Uterus (tissue), 4 donors: ENCODE measurements around the gene STRA6. TPM values are rescaled to one million over a fixed set of nuclear protein-coding genes. Genes with fewer than 3 reads are reported as not detected.

ENCODE experiments used
- DNase-seq, 2 donors: peaks; one replicate each; pipeline ENCODE4 v3.0.0-alpha.2; 2019 to 2020
- H3K27ac ChIP-seq, 2 donors: fragments of 200-600 bp; sonication (generic); 1 replicate in 1 of 2; 2 replicates in 1 of 2; pipeline ENCODE4 v1.5.1; 2016 to 2018
- H3K27me3 ChIP-seq, 2 donors: fragments of 200-600 bp; sonication (generic); one replicate each; pipeline ENCODE4 v1.5.1; 2018 to 2019; ENCODE audit warnings: control low read depth in 1 of 2
- H3K36me3 ChIP-seq, 2 donors: fragments of 200-600 bp; sonication (generic); one replicate each; pipeline ENCODE4 v1.5.1; 2019; ENCODE audit warnings: control low read depth in 1 of 2
- H3K4me1 ChIP-seq, 2 donors: fragments of 200-600 bp; sonication (generic); one replicate each; pipeline ENCODE4 v1.5.1; 2018 to 2019; ENCODE audit warnings: control low read depth in 1 of 2
- H3K4me3 ChIP-seq, 2 donors: fragments of 200-600 bp; sonication (generic); 1 replicate in 1 of 2; 2 replicates in 1 of 2; pipeline ENCODE4 v1.5.1; 2018 to 2019; ENCODE audit warnings: mild to moderate bottlenecking in 1 of 2
- H3K9me3 ChIP-seq, 2 donors: fragments of 200-600 bp; sonication (generic); one replicate each; pipeline ENCODE4 v1.5.1; 2019; ENCODE audit warnings: control low read depth in 1 of 2
- CTCF ChIP-seq, 4 experiments: fragments of 200-600 bp in 2 of 4; fragments of 450-650 bp in 2 of 4; sonication (generic) in 2 of 4; IDR thresholded peaks; one replicate each; pipeline ENCODE4 v1.5.1; 2016 to 2019; ENCODE audit warnings: antibody characterized with exemption in 4 of 4, mild to moderate bottlenecking in 2 of 4, moderate library complexity in 1 of 4
- POLR2A ChIP-seq, 2 donors: fragments of 450-650 bp; IDR thresholded peaks; one replicate each; pipeline ENCODE4 v1.6.1; 2016; ENCODE audit warnings: antibody characterized with exemption in 2 of 2, mild to moderate bottlenecking in 1 of 2, moderate library complexity in 1 of 2
- intact Hi-C: fragments of 100-400 bp; cut with DNase I; formaldehyde crosslinking; loops from one replicate; pipeline ENCODE4 v1.15.1; 2023; ENCODE audit warnings: low total_unique reads
- total RNA-seq, 4 donors: library from RNA; depleted of rRNA in 3 of 4; stranded (reverse); fragments of >200 nt in 3 of 4; gene quantifications; one replicate each; pipeline versions ENCODE4 v1.1.0 to v1.2.4, GENCODE V29; 2014 to 2023
- donor health status: DM: yes; HTN: yes; CAD: no.

STRA6 gene
- total RNA-seq, 4 donors from 2014 or later, result 0.26 to 62.6 (median 11.6) TPM; not detected in 1

- intact Hi-C loops, result no loop called here
- peak within 1 kb of the TSS; percentile 42 to 48 for H3K4me3 ChIP-seq
- H3K27ac ChIP-seq, result peak within 1 kb of the TSS; percentile 94 to 97
- H3K4me1 ChIP-seq, result peaks cover 27 to 40% of the 10 kb centered on the region in 2 donors
- DNase-seq, result peak; percentile 74 to 84
- no peaks in the 10 kb centered on the region for H3K9me3 ChIP-seq
- no peaks in the 10 kb centered on the region for H3K36me3 ChIP-seq
- TF ChIP-seq CTCF (IDR thresholded peaks at IDR 0.05) (no peak), POLR2A (IDR thresholded peaks at IDR 0.05) (peak in 1 of 2 donors; percentile 55)
- no peaks in the 10 kb centered on the region for H3K27me3 ChIP-seq
Measured at GRCh38 chr15:74173380-74174218, 29.0 kb downstream of the STRA6 start, which contains the start of gene ISLR. ISLR (plus strand) TSS chr15:74173710; CDS start chr15:74174859, 1,149 bp downstream.

- Histone ChIP-seq H3K27me3 (no peaks in the 10 kb centered on the region), H3K4me3 (peak overlapping the region; percentile 42 to 48), H3K27ac (peak overlapping the region; percentile 94 to 97), H3K36me3 (no peaks in the 10 kb centered on the region), H3K4me1 (peaks cover 25 to 32% of the 10 kb centered on the region in 2 donors), H3K9me3 (no peaks in the 10 kb centered on the region)
- peak in 1 of 4 experiments; percentile 11 for TF ChIP-seq CTCF (IDR thresholded peaks at IDR 0.05)
- TF ChIP-seq POLR2A (IDR thresholded peaks at IDR 0.05), result no peak
- intact Hi-C loops, result no loop called here
- peak; percentile 85 to 88 for DNase-seq
Measured at GRCh38 chr15:74172701-74173379, 29.7 kb downstream of the STRA6 start.

DNA sequence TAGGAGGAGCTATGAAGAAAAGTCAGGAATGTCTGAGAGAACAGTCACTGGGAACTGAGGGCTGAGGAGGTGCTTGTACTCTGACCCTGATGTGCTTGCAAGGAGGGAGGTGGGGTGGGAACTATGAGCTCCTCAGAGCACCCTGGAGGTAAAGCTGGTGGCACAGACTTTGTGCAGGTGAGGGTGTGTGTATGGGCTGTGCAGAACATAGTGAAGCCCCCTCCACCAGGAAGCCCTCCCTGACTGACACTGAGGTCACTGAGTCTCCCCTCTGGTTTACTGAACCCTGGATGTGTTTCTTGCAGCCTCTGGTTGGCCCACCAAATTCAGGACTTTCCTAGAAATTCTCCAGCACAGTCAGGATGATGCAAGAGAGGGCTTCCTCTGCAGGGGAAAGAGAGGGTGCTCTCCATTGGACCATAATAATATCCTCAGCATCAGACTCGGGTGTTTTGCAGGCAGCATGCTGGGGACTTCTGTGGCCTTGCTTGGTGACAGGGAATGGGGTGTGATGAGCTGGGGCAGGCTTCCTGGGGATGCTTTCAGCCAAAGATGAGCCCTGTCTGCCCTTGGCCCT, 30.5 kb downstream of the STRA6 start:
- Histone ChIP-seq H3K4me3 (no peak overlapping the region), H3K27me3 (no peaks in the 10 kb centered on the region), H3K4me1 (peaks cover 19 to 25% of the 10 kb centered on the region in 2 donors), H3K36me3 (no peaks in the 10 kb centered on the region), H3K9me3 (no peaks in the 10 kb centered on the region), H3K27ac (peak overlapping the region; percentile 94 to 97)
- intact Hi-C loops, result no loop called here
- no peak for DNase-seq
- no peak for TF ChIP-seq CTCF (IDR thresholded peaks at IDR 0.05)
- no peak for TF ChIP-seq POLR2A (IDR thresholded peaks at IDR 0.05)

GRCh38 chr15:74170875-74171578, 31.6 kb downstream of the STRA6 start:
- peak overlapping the region; percentile 54 to 97 for H3K27ac ChIP-seq
- DNase-seq, result no peak
- TF ChIP-seq POLR2A (IDR thresholded peaks at IDR 0.05) (no peak), CTCF (IDR thresholded peaks at IDR 0.05) (no peak)
- H3K4me1 ChIP-seq, result peaks cover 15 to 19% of the 10 kb centered on the region in 2 donors
- H3K4me3 ChIP-seq, result no peak overlapping the region
- no peaks in the 10 kb centered on the region for H3K9me3 ChIP-seq
- intact Hi-C loops, result no loop called here
- no peaks in the 10 kb centered on the region for H3K27me3 ChIP-seq
- H3K36me3 ChIP-seq, result no peaks in the 10 kb centered on the region
